ENCODE measurements around the gene PRUNE2.

The PRUNE2 gene

DNA sequence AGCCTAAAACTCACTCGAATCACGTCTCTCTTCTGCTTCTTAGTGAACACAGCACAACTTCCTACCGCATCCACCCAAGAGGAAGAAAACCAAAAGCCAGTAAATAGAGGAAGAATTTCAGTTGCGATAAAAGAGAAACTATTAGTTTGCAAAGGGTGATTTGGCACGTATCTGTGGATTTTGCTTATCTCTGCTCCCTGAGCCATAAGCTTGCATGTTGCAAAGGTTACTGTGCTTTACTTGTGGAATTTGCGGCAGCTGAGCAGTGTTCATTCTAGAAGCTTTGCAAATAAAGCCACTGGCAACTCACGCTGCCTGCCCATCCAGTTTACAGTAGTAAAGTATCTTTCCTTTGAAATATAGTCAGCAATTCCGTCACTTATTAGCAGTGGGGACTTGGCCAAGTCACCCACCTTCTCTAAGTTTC lies 290.7 kb downstream of the PRUNE2 start:
- no peaks in the 10 kb centered on the region for H3K36me3 ChIP-seq (ENCODE audit: insufficient read depth, insufficient read length, low read length)
- H3K9ac ChIP-seq (ENCODE audit: insufficient read length, low read depth): no peak overlapping the region
- H3K9me3 ChIP-seq (ENCODE audit: insufficient read depth, low read length): no peaks in the 10 kb centered on the region
- DNase-seq (ENCODE audit: low read depth, low spot score): no peak
- no peak for TF ChIP-seq ZNF274 (IDR thresholded peaks at IDR 0.05; ENCODE audit: low read depth, low read length)
- no peak for TF ChIP-seq SUZ12 (IDR thresholded peaks at IDR 0.05; ENCODE audit: extremely low read depth, insufficient read depth, insufficient read length)
- TF ChIP-seq YY1 (IDR thresholded peaks at IDR 0.05; ENCODE audit: insufficient read depth, insufficient read length): no peak
- H3K4me3 ChIP-seq (ENCODE audit: insufficient read length, low read depth): no peak overlapping the region
- no peaks in the 10 kb centered on the region for H3K4me1 ChIP-seq (ENCODE audit: insufficient read depth, insufficient read length)
- no peaks in the 10 kb centered on the region for H3K27me3 ChIP-seq (ENCODE audit: insufficient read depth, insufficient read length)

DNA sequence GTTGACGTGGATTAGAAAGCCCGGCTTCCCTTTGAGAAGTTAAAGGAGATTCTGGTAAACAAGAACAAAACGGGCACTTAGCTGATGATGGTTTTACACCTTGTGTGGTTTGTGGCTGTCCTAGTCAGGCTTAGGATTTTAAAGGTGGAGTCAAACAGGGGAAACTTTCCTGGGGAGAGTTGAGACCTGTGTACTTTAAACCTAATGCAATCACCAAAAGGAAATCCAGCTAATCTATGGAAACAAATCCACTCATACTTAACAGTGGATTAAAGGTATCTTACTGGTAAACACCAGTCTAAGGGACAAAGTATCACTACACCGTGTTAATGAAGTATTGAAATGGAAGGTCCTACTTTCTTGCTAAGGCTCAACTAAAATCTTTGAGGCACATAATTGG lies 291.9 kb downstream of the PRUNE2 start:
- Histone ChIP-seq H3K9ac (ENCODE audit: insufficient read length, low read depth) (no peak overlapping the region), H3K36me3 (ENCODE audit: insufficient read depth, insufficient read length, low read length) (no peaks in the 10 kb centered on the region), H3K27me3 (ENCODE audit: insufficient read depth, insufficient read length) (no peaks in the 10 kb centered on the region), H3K9me3 (ENCODE audit: insufficient read depth, low read length) (no peaks in the 10 kb centered on the region), H3K4me1 (ENCODE audit: insufficient read depth, insufficient read length) (no peaks in the 10 kb centered on the region), H3K4me3 (ENCODE audit: insufficient read length, low read depth) (no peak overlapping the region)
- TF ChIP-seq YY1 (IDR thresholded peaks at IDR 0.05; ENCODE audit: insufficient read depth, insufficient read length): no peak
- no peak for TF ChIP-seq SUZ12 (IDR thresholded peaks at IDR 0.05; ENCODE audit: extremely low read depth, insufficient read depth, insufficient read length)
- no peak for TF ChIP-seq ZNF274 (IDR thresholded peaks at IDR 0.05; ENCODE audit: low read depth, low read length)
- no peak for DNase-seq (ENCODE audit: low read depth, low spot score)

DNA sequence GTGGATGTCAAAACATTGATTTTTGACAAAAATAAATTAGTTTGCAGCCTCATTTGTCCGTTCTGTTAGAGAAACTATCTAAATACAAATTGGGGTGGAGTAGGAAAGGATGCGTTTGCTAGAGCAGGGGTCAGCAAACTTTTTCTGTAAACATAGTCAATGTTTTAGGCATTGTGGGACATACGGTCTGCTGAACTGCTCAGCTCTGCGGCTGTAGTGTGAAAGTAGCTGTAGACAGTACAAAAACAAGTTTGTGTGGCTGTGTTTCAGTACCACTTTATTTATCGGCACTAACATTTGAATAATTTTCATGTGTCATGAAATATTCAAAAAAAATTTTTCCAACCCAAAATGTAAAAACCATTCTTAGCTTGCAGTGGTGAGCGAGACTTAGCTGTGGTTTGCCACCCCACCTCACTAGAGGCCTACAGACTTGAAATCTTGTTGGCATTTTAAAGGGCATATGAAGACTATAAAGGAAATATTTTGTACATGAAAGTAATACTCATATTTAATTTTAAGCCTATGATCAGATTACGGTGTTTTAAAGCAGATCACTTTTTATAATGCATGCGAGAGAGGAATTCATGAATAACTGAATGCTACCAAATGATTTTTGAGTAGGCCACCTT lies 292.6 kb downstream of the PRUNE2 start:
- H3K9me3 ChIP-seq (ENCODE audit: insufficient read depth, low read length): no peaks in the 10 kb centered on the region
- H3K4me1 ChIP-seq (ENCODE audit: insufficient read depth, insufficient read length): no peaks in the 10 kb centered on the region
- H3K27me3 ChIP-seq (ENCODE audit: insufficient read depth, insufficient read length): no peaks in the 10 kb centered on the region
- no peak for TF ChIP-seq YY1 (IDR thresholded peaks at IDR 0.05; ENCODE audit: insufficient read depth, insufficient read length)
- TF ChIP-seq SUZ12 (IDR thresholded peaks at IDR 0.05; ENCODE audit: extremely low read depth, insufficient read depth, insufficient read length): no peak
- no peak for TF ChIP-seq ZNF274 (IDR thresholded peaks at IDR 0.05; ENCODE audit: low read depth, low read length)
- no peak for DNase-seq (ENCODE audit: low read depth, low spot score)
- H3K9ac ChIP-seq (ENCODE audit: insufficient read length, low read depth): no peak overlapping the region
- no peaks in the 10 kb centered on the region for H3K36me3 ChIP-seq (ENCODE audit: insufficient read depth, insufficient read length, low read length)
- no peak overlapping the region for H3K4me3 ChIP-seq (ENCODE audit: insufficient read length, low read depth)

GRCh38 chr9:76610011-76610352 lies 295.9 kb downstream of the PRUNE2 start:
- Histone ChIP-seq H3K9me3 (ENCODE audit: insufficient read depth, low read length) (no peaks in the 10 kb centered on the region), H3K4me3 (ENCODE audit: insufficient read length, low read depth) (no peak overlapping the region), H3K4me1 (ENCODE audit: insufficient read depth, insufficient read length) (no peaks in the 10 kb centered on the region), H3K27me3 (ENCODE audit: insufficient read depth, insufficient read length) (no peaks in the 10 kb centered on the region), H3K36me3 (ENCODE audit: insufficient read depth, insufficient read length, low read length) (no peaks in the 10 kb centered on the region), H3K9ac (ENCODE audit: insufficient read length, low read depth) (no peak overlapping the region)
- DNase-seq (ENCODE audit: low read depth, low spot score): no peak
- TF ChIP-seq ZNF274 (IDR thresholded peaks at IDR 0.05; ENCODE audit: low read depth, low read length) (no peak), SUZ12 (IDR thresholded peaks at IDR 0.05; ENCODE audit: extremely low read depth, insufficient read depth, insufficient read length) (no peak), YY1 (IDR thresholded peaks at IDR 0.05; ENCODE audit: insufficient read depth, insufficient read length) (no peak)

- DNase-seq (ENCODE audit: low read depth, low spot score): no peak
- H3K9ac ChIP-seq (ENCODE audit: insufficient read length, low read depth): no peak overlapping the region
- no peaks in the 10 kb centered on the region for H3K36me3 ChIP-seq (ENCODE audit: insufficient read depth, insufficient read length, low read length)
- no peaks in the 10 kb centered on the region for H3K9me3 ChIP-seq (ENCODE audit: insufficient read depth, low read length)
- TF ChIP-seq YY1 (IDR thresholded peaks at IDR 0.05; ENCODE audit: insufficient read depth, insufficient read length) (no peak), SUZ12 (IDR thresholded peaks at IDR 0.05; ENCODE audit: extremely low read depth, insufficient read depth, insufficient read length) (no peak), ZNF274 (IDR thresholded peaks at IDR 0.05; ENCODE audit: low read depth, low read length) (no peak)
- no peaks in the 10 kb centered on the region for H3K4me1 ChIP-seq (ENCODE audit: insufficient read depth, insufficient read length)
- H3K4me3 ChIP-seq (ENCODE audit: insufficient read length, low read depth): no peak overlapping the region
- no peaks in the 10 kb centered on the region for H3K27me3 ChIP-seq (ENCODE audit: insufficient read depth, insufficient read length)
Observed at GRCh38 chr9:76609285-76610010, 296.5 kb downstream of the PRUNE2 start.

- DNase-seq (ENCODE audit: low read depth, low spot score): no peak
- Histone ChIP-seq H3K36me3 (ENCODE audit: insufficient read depth, insufficient read length, low read length) (no peaks in the 10 kb centered on the region), H3K9me3 (ENCODE audit: insufficient read depth, low read length) (no peaks in the 10 kb centered on the region), H3K4me3 (ENCODE audit: insufficient read length, low read depth) (no peak overlapping the region), H3K4me1 (ENCODE audit: insufficient read depth, insufficient read length) (no peaks in the 10 kb centered on the region), H3K9ac (ENCODE audit: insufficient read length, low read depth) (no peak overlapping the region), H3K27me3 (ENCODE audit: insufficient read depth, insufficient read length) (no peaks in the 10 kb centered on the region)
- TF ChIP-seq YY1 (IDR thresholded peaks at IDR 0.05; ENCODE audit: insufficient read depth, insufficient read length) (no peak), ZNF274 (IDR thresholded peaks at IDR 0.05; ENCODE audit: low read depth, low read length) (no peak), SUZ12 (IDR thresholded peaks at IDR 0.05; ENCODE audit: extremely low read depth, insufficient read depth, insufficient read length) (no peak)
Observed at GRCh38 chr9:76608575-76609273, 297.2 kb downstream of the PRUNE2 start.

All from NT2/D1 (cell line).